Measurements from ENCODE around the gene C1orf105.

Gene C1orf105

GRCh38 chr1:172472495-172472894, 52.0 kb downstream of the C1orf105 start:
- no peak for DNase-seq (ENCODE audit: low read depth)
- no peak for TF ChIP-seq CTCF (conservative IDR thresholded peaks at IDR 0.05; ENCODE audit: low read depth, low read length)
- H3K4me3 ChIP-seq (ENCODE audit: low read depth, low read length): no peak overlapping the region

GRCh38 chr1:172473302-172473701, 52.8 kb downstream of the C1orf105 start:
- DNase-seq (ENCODE audit: low read depth): no peak
- H3K4me3 ChIP-seq (ENCODE audit: low read depth, low read length): no peak overlapping the region
- no peak for TF ChIP-seq CTCF (conservative IDR thresholded peaks at IDR 0.05; ENCODE audit: low read depth, low read length)

GRCh38 chr1:172473842-172474241, 53.4 kb downstream of the C1orf105 start:
- no peak for TF ChIP-seq CTCF (conservative IDR thresholded peaks at IDR 0.05; ENCODE audit: low read depth, low read length)
- no peak overlapping the region for H3K4me3 ChIP-seq (ENCODE audit: low read depth, low read length)
- DNase-seq (ENCODE audit: low read depth): no peak

GRCh38 chr1:172476218-172476811, 55.8 kb downstream of the C1orf105 start:
- peak; percentile 30 for DNase-seq (ENCODE audit: low read depth)
- no peak for TF ChIP-seq CTCF (conservative IDR thresholded peaks at IDR 0.05; ENCODE audit: low read depth, low read length)
- no peak overlapping the region for H3K4me3 ChIP-seq (ENCODE audit: low read depth, low read length)

- no peak for DNase-seq (ENCODE audit: low read depth)
- H3K4me3 ChIP-seq (ENCODE audit: low read depth, low read length): no peak overlapping the region
- no peak for TF ChIP-seq CTCF (conservative IDR thresholded peaks at IDR 0.05; ENCODE audit: low read depth, low read length)
Observed at GRCh38 chr1:172477216-172477615, 56.7 kb downstream of the C1orf105 start.

- H3K4me3 ChIP-seq (ENCODE audit: low read depth, low read length): no peak overlapping the region
- no peak for TF ChIP-seq CTCF (conservative IDR thresholded peaks at IDR 0.05; ENCODE audit: low read depth, low read length)
- no peak for DNase-seq (ENCODE audit: low read depth)
Observed at GRCh38 chr1:172477741-172478140, 57.3 kb downstream of the C1orf105 start.

- no peak overlapping the region for H3K4me3 ChIP-seq (ENCODE audit: low read depth, low read length)
- TF ChIP-seq CTCF (conservative IDR thresholded peaks at IDR 0.05; ENCODE audit: low read depth, low read length): no peak
- no peak for DNase-seq (ENCODE audit: low read depth)
Observed at GRCh38 chr1:172478485-172478884, 58.0 kb downstream of the C1orf105 start.

Data from choroid plexus epithelial cell (primary cell).